Common myeloid progenitor, CD34-positive (primary cell): ENCODE data around the gene PHLDB2.
A peak's percentile ranks its signal among the peaks of the same experiment; 100 is the strongest.

Experiments used
- CTCF ChIA-PET: fragments of 350-600 bp; sonication (Branson Sonifier 250); formaldehyde crosslinking; loops from one replicate; lab custom pipeline; 2021; ENCODE audit warnings: antibody characterized with exemption; lab: Charles Lee
- POLR2A ChIA-PET: fragments of 350-600 bp; sonication (Branson Sonifier 250); formaldehyde crosslinking; loops from one replicate; lab custom pipeline; 2021; ENCODE audit warnings: antibody characterized with exemption; lab: Charles Lee
- DNase-seq, 3 donors: peaks; one replicate each; pipeline versions ENCODE4 v3.0.0 to v3.0.0-alpha.2; 2013
- H3K27ac ChIP-seq, 2 experiments: 1 replicate in 1 of 2; 2 replicates in 1 of 2; pipeline ENCODE4 v1.7.0; 2013; ENCODE audit warnings: inconsistent platforms in 2 of 2, low read length in 2 of 2, mild to moderate bottlenecking in 2 of 2, low read depth in 1 of 2, moderate library complexity in 1 of 2; ENCODE audit not compliant: severe bottlenecking in 2 of 2, insufficient read depth in 1 of 2, poor library complexity in 1 of 2
- H3K27me3 ChIP-seq, 5 experiments: replicated peaks in 2 of 5; 1 replicate in 3 of 5; 2 replicates in 2 of 5; pipeline versions ENCODE4 v1.6.1 to v1.7.0; 2013; ENCODE audit warnings: low read length in 4 of 5, mild to moderate bottlenecking in 2 of 5, moderate library complexity in 2 of 5, inconsistent platforms in 1 of 5; ENCODE audit not compliant: insufficient read depth in 5 of 5, control insufficient read depth in 4 of 5
- H3K36me3 ChIP-seq, 4 experiments: 1 replicate in 2 of 4; 2 replicates in 2 of 4; pipeline versions ENCODE4 v1.6.1 to v1.7.0; 2013; ENCODE audit warnings: low read length in 3 of 4, control low read depth in 1 of 4, mild to moderate bottlenecking in 1 of 4; ENCODE audit not compliant: control insufficient read depth in 4 of 4, insufficient read depth in 4 of 4
- H3K4me1 ChIP-seq, 4 experiments: 1 replicate in 3 of 4; 2 replicates in 1 of 4; pipeline versions ENCODE4 v1.6.1 to v1.7.1; 2013; ENCODE audit warnings: low read length in 3 of 4, mild to moderate bottlenecking in 3 of 4, control low read depth in 1 of 4, inconsistent platforms in 1 of 4, moderate library complexity in 1 of 4; ENCODE audit not compliant: control insufficient read depth in 4 of 4, insufficient read depth in 4 of 4; ENCODE audit errors: control extremely low read depth in 1 of 4
- H3K4me3 ChIP-seq, 7 experiments: 1 replicate in 4 of 7; 2 replicates in 3 of 7; pipeline versions ENCODE4 v1.5.1 to v1.7.0; 2013; ENCODE audit warnings: mild to moderate bottlenecking in 7 of 7, low read length in 6 of 7, moderate library complexity in 6 of 7, inconsistent platforms in 2 of 7, low read depth in 2 of 7, control low read depth in 1 of 7; ENCODE audit not compliant: insufficient read depth in 4 of 7, control insufficient read depth in 1 of 7; ENCODE audit errors: extremely low read depth in 1 of 7
- H3K9me3 ChIP-seq, 5 experiments: 1 replicate in 4 of 5; 2 replicates in 1 of 5; pipeline versions ENCODE4 v1.6.1 to v1.7.1; 2013; ENCODE audit warnings: low read length in 4 of 5, mild to moderate bottlenecking in 2 of 5, inconsistent platforms in 1 of 5, low read depth in 1 of 5, moderate library complexity in 1 of 5; ENCODE audit not compliant: control insufficient read depth in 4 of 5, insufficient read depth in 2 of 5; ENCODE audit errors: control extremely low read depth in 1 of 5
- WGBS: methylation state at CpG from one replicate; pipeline ENCODE4 v1.1.5; 2013; ENCODE audit not compliant: insufficient coverage; 5-methylcytosine and 5-hydroxymethylcytosine counted together

PHLDB2 gene

DNA sequence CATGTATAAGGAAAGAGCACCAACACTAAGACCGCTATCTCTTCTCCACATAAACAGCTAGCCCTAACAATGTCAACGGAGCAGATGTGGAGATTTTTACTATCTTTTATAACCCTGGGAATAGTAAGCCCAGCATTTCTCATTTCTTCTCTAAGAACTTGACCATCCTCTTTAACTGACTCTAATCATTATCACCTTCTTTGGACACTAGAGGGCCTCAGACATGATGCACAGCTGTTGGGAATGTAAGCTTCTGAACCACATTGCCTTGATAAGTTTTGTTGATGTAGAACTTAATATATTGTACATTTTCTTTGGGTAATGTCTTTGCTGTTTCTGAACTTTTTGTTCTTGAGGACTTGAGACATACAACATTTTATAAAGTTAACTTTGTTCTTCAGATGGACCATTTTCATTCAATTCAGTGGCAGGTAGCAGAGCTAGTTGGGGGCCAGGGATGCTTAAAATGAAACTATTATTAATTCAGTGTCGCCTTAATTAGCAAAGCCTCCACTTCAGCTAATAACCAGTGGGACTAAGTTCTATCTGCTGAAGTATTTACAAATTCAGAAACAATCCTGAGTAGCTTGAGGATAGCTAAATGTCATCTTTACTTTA is 130.1 kb downstream of the PHLDB2 start:
- peak; percentile 56 to 71 (median 70) for DNase-seq
- H3K36me3 ChIP-seq: peaks cover 19 to 64% (median 42%) of the 10 kb centered on the region in 4 experiments
- WGBS: 90% methylated on average over 2 of the region's 3 CpGs
- POLR2A ChIA-PET: interaction anchor here (0.8 to 1.0 kb wide), 2 partner anchors 15 to 23 kb away, joined by 3 to 5 read pairs; no protein-coding TSS in a partner anchor
- H3K4me3 ChIP-seq: no peak overlapping the region
- H3K27me3 ChIP-seq: no peaks in the 10 kb centered on the region
- H3K4me1 ChIP-seq: no peaks in the 10 kb centered on the region
- CTCF ChIA-PET: interaction anchor here (0.8 to 21.1 kb wide), 15 partner anchors 10 to 320 kb away, joined by 3 to 279 read pairs (median 4); partner anchors contain the start of genes ABHD10 and TAGLN3
- no peak overlapping the region for H3K27ac ChIP-seq
- H3K9me3 ChIP-seq: no peaks in the 10 kb centered on the region

GRCh38 chr3:111993038-111993437 is 134.0 kb downstream of the PHLDB2 start:
- CTCF ChIA-PET: interaction anchor here (1.3 to 21.1 kb wide), 4 partner anchors 16 to 25 kb away, joined by 3 to 279 read pairs (median 4); no protein-coding TSS in a partner anchor
- Histone ChIP-seq H3K4me3 (no peak overlapping the region), H3K4me1 (no peaks in the 10 kb centered on the region), H3K27me3 (no peaks in the 10 kb centered on the region), H3K27ac (no peak overlapping the region), H3K36me3 (peaks cover 3 to 36% (median 27%) of the 10 kb centered on the region in 4 experiments), H3K9me3 (no peaks in the 10 kb centered on the region)
- 64% methylated on average over 1 of the region's 2 CpGs for WGBS
- no peak for DNase-seq
- POLR2A ChIA-PET: no interaction called here

DNA sequence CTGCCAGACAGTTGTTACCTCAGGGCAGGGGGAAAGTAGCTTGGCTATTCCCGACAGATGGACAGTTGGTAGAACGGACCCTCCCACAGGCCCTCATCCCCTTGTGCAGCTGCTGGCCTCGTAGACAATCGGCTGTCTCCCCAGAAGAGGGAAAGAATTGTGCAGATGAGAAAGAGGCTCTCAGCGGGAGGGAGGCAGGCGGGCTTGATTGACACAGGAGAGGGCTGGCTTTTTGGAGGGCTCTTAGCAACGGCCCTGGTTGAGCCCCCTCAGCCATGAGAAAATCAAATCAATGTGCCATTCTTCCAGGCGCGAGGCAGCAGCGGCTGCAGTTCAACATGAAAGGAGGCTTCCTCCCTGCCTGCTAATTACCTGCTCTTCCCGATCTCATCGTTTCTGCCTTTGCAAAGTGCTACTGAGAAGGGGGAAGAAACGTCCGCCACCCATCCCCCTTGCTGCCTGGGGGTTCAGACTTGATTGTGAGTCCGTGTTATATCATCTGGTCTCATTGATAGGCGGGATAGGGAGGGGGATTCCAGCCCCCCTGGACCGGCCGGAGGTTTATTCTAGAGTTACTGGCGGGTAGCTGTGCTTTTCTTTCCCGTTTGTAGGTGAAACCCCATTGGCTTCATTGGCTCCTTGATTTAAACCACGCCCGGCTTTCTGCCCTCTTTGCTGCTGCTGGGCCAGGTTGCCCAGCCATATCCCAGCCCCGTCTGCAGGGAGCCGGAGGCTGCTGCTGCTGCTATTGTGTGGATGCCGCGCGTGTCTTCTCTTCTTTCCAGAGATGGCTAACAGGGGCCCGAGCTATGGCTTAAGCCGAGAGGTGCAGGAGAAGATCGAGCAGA is 139.8 kb downstream of the PHLDB2 start, which contains the start of gene TAGLN3:
Gene TAGLN3, plus strand, starts transcription at position 287 of the 848 bp plus-strand sequence. Its CDS starts 501 bp downstream, at position 788.
- Histone ChIP-seq H3K36me3 (no peaks in the 10 kb centered on the region), H3K27me3 (peaks cover 0 to 28% (median 11%) of the 10 kb centered on the region in 5 experiments), H3K4me1 (peaks cover 0 to 13% (median 11%) of the 10 kb centered on the region in 4 experiments), H3K9me3 (no peaks in the 10 kb centered on the region), H3K27ac (no peak within 1 kb of the TSS), H3K4me3 (peak within 1 kb of the TSS; percentile 28 to 77 (median 55))
- WGBS: 1% methylated on average over 25 of the region's 30 CpGs
- POLR2A ChIA-PET: no interaction called here
- CTCF ChIA-PET: interaction anchor here (1.4 to 21.1 kb wide), 3 partner anchors 11 to 31 kb away, joined by 3 to 279 read pairs (median 60); no protein-coding TSS in a partner anchor
- DNase-seq: peak in 2 of 3 donors; percentile 34 to 45

DNA sequence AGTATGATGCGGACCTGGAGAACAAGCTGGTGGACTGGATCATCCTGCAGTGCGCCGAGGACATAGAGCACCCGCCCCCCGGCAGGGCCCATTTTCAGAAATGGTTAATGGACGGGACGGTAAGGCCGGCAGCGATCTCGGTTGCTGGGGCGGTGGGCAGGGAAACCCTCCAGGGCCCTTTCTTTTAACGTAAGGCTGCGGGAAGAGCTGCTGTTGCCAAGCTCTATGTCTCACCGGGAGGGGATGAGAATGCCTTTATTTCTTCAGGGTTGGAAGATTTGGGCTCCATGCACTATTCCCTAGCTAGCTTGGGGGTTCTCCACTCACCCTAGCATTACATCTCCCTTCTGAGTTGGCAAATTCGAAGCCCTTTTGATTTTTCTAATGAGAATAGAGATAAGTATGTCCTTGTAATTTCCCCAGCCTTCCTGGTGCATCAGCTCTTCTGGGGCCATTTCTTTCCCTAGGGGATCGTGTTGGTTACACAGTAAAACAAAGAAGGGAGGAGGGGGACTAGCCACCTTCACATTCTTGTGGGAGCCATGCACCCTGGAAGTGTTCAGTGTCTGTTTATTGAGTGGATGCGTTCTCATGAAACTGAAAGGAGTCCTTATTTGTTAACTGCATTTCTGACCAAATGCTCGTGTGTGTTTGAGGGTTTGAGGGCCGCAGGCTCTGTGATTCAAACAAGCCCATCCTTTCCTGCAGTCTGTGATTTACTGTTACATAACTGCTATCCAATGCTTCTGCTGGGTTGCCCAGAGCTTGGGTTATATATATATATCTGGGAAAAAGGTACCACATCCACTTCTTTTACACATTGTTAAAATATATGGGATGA is 140.6 kb downstream of the PHLDB2 start:
- Histone ChIP-seq H3K27ac (no peak overlapping the region), H3K9me3 (no peaks in the 10 kb centered on the region), H3K27me3 (peaks cover 0 to 28% (median 11%) of the 10 kb centered on the region in 5 experiments), H3K4me3 (peak overlapping the region; percentile 28 to 77 (median 55)), H3K4me1 (peaks cover 0 to 13% (median 11%) of the 10 kb centered on the region in 4 experiments), H3K36me3 (no peaks in the 10 kb centered on the region)
- POLR2A ChIA-PET: no interaction called here
- CTCF ChIA-PET: interaction anchor here (1.4 to 21.1 kb wide), 3 partner anchors 12 to 32 kb away, joined by 3 to 279 read pairs (median 60); no protein-coding TSS in a partner anchor
- WGBS: 31% methylated on average over 16 of the region's 19 CpGs
- no peak for DNase-seq

GRCh38 chr3:112000367-112000771 is 141.3 kb downstream of the PHLDB2 start:
- ChIA-PET CTCF (interaction anchor here (1.4 to 21.1 kb wide), 3 partner anchors 13 to 32 kb away, joined by 3 to 279 read pairs (median 60); no protein-coding TSS in a partner anchor), POLR2A (no interaction called here)
- peaks cover 0 to 13% (median 11%) of the 10 kb centered on the region in 4 experiments for H3K4me1 ChIP-seq
- no peak overlapping the region for H3K27ac ChIP-seq
- no peak for DNase-seq
- H3K4me3 ChIP-seq: no peak overlapping the region
- H3K36me3 ChIP-seq: no peaks in the 10 kb centered on the region
- peaks cover 0 to 28% (median 11%) of the 10 kb centered on the region in 5 experiments for H3K27me3 ChIP-seq
- WGBS: 94% methylated on average over 2 of the region's 5 CpGs
- no peaks in the 10 kb centered on the region for H3K9me3 ChIP-seq

DNA sequence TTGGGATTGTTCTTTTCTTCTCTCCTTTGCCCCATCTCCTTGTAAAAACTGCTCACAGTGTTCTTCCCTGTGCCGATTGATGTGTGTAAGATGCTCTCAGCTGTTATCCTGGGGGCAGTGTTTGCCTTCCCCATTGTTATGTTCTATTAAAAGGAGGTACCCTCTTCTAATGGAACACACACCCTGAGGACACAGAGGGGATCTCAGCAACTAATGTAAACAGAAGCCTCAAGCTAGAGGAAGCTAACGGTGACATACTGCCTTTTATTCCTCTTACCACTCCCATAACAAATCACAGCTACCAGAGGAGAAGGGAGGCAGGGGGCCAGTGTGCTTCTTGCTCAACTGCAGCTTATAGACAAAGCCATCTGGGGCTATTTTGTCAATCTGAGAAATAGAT is 141.9 kb downstream of the PHLDB2 start:
- DNase-seq: no peak
- WGBS: no CpG with 5 or more reads among the region's 2 CpGs
- Histone ChIP-seq H3K9me3 (no peaks in the 10 kb centered on the region), H3K27me3 (peaks cover 0 to 28% (median 11%) of the 10 kb centered on the region in 5 experiments), H3K4me3 (no peak overlapping the region), H3K36me3 (no peaks in the 10 kb centered on the region), H3K27ac (no peak overlapping the region), H3K4me1 (peaks cover 0 to 13% (median 11%) of the 10 kb centered on the region in 4 experiments)
- POLR2A ChIA-PET: no interaction called here
- CTCF ChIA-PET: interaction anchor here (7.8 to 21.1 kb wide), 2 partner anchors 12 to 13 kb away, joined by 60 to 279 read pairs; no protein-coding TSS in a partner anchor
